ENCODE results near the gene HOXD12. TPM values are rescaled to one million over a fixed set of nuclear protein-coding genes. Genes with fewer than 3 reads are reported as not detected.

Gene HOXD12
- total RNA-seq, 1 donor from 2014 or later = not detected

- Mint-ChIP-seq H3K36me3 (ENCODE audit: low read depth) (peaks cover 6% of the 10 kb centered on the region), H3K9me3 (ENCODE audit: low read depth) (no peaks in the 10 kb centered on the region), H3K4me3 (ENCODE audit: unreplicated experiment) (no peak overlapping the region), H3K27me3 (ENCODE audit: low read depth) (peaks cover 72% of the 10 kb centered on the region), H3K27ac (ENCODE audit: unreplicated experiment) (no peak overlapping the region), H3K4me1 (ENCODE audit: low read depth) (peaks cover 27% of the 10 kb centered on the region)
- DNase-seq (ENCODE audit: low spot score) = no peak
- TF ChIP-seq CTCF (IDR thresholded peaks at IDR 0.05) = no peak
Measured at GRCh38 chr2:176081376-176081836, 18.2 kb upstream of the HOXD12 start.

GRCh38 chr2:176081837-176082524 is 17.6 kb upstream of the HOXD12 start:
- H3K4me3 Mint-ChIP-seq (ENCODE audit: unreplicated experiment) = no peak overlapping the region
- H3K36me3 Mint-ChIP-seq (ENCODE audit: low read depth) = peaks cover 6% of the 10 kb centered on the region
- no peaks in the 10 kb centered on the region for H3K9me3 Mint-ChIP-seq (ENCODE audit: low read depth)
- peaks cover 27% of the 10 kb centered on the region for H3K4me1 Mint-ChIP-seq (ENCODE audit: low read depth)
- no peak overlapping the region for H3K27ac Mint-ChIP-seq (ENCODE audit: unreplicated experiment)
- no peak for DNase-seq (ENCODE audit: low spot score)
- H3K27me3 Mint-ChIP-seq (ENCODE audit: low read depth) = peaks cover 74% of the 10 kb centered on the region
- TF ChIP-seq CTCF (IDR thresholded peaks at IDR 0.05) = no peak

GRCh38 chr2:176082525-176082823 is 17.1 kb upstream of the HOXD12 start:
- Mint-ChIP-seq H3K4me3 (ENCODE audit: unreplicated experiment) (no peak overlapping the region), H3K4me1 (ENCODE audit: low read depth) (peaks cover 27% of the 10 kb centered on the region), H3K36me3 (ENCODE audit: low read depth) (peaks cover 6% of the 10 kb centered on the region), H3K27ac (ENCODE audit: unreplicated experiment) (no peak overlapping the region), H3K27me3 (ENCODE audit: low read depth) (peaks cover 74% of the 10 kb centered on the region), H3K9me3 (ENCODE audit: low read depth) (no peaks in the 10 kb centered on the region)
- DNase-seq (ENCODE audit: low spot score) = no peak
- no peak for TF ChIP-seq CTCF (IDR thresholded peaks at IDR 0.05)

GRCh38 chr2:176082824-176083751 is 16.5 kb upstream of the HOXD12 start:
- H3K4me1 Mint-ChIP-seq (ENCODE audit: low read depth) = peaks cover 30% of the 10 kb centered on the region
- no peak overlapping the region for H3K4me3 Mint-ChIP-seq (ENCODE audit: unreplicated experiment)
- H3K36me3 Mint-ChIP-seq (ENCODE audit: low read depth) = peaks cover 6% of the 10 kb centered on the region
- no peak for TF ChIP-seq CTCF (IDR thresholded peaks at IDR 0.05)
- DNase-seq (ENCODE audit: low spot score) = no peak
- peaks cover 81% of the 10 kb centered on the region for H3K27me3 Mint-ChIP-seq (ENCODE audit: low read depth)
- H3K9me3 Mint-ChIP-seq (ENCODE audit: low read depth) = no peaks in the 10 kb centered on the region
- no peak overlapping the region for H3K27ac Mint-ChIP-seq (ENCODE audit: unreplicated experiment)

- Mint-ChIP-seq H3K4me1 (ENCODE audit: low read depth) (peaks cover 34% of the 10 kb centered on the region), H3K27me3 (ENCODE audit: low read depth) (peaks cover 81% of the 10 kb centered on the region), H3K36me3 (ENCODE audit: low read depth) (peaks cover 6% of the 10 kb centered on the region), H3K4me3 (ENCODE audit: unreplicated experiment) (no peak within 1 kb of the TSS), H3K27ac (ENCODE audit: unreplicated experiment) (no peak within 1 kb of the TSS), H3K9me3 (ENCODE audit: low read depth) (no peaks in the 10 kb centered on the region)
- no peak for TF ChIP-seq CTCF (IDR thresholded peaks at IDR 0.05)
- no peak for DNase-seq (ENCODE audit: low spot score)
Measured at GRCh38 chr2:176083796-176084261, 15.8 kb upstream of the HOXD12 start, which contains the start of gene EVX2. TSS of gene EVX2 (minus strand) at chr2:176083962. CDS start at chr2:176083776, 186 bp downstream.

All from chondrocyte (in vitro differentiated cells).